A673 (cell line): ENCODE measurements around the gene TTYH1. TPM values are rescaled to one million over a fixed set of nuclear protein-coding genes. Genes with fewer than 3 reads are reported as not detected.

ENCODE experiments used
- BruUV-seq: library from RNA; stranded (reverse); fragments of 400-500 nt; replicated peaks from 2 replicates; lab custom pipeline; 2021; lab: Mats Ljungman, UMichigan
- CTCF ChIA-PET: fragments of 300-600 bp; sonication (Branson Sonifier 250); formaldehyde crosslinking; loops from one replicate; lab custom pipeline; 2022; ENCODE audit warnings: antibody characterized with exemption; lab: Charles Lee
- POLR2A ChIA-PET: fragments of 300-600 bp; sonication (Branson Sonifier 250); formaldehyde crosslinking; loops from one replicate; lab custom pipeline; 2022; ENCODE audit warnings: antibody characterized with exemption; ENCODE audit not compliant: low non-redundant PET; lab: Charles Lee
- DNase-seq: peaks from one replicate; pipeline ENCODE4 v3.0.0-alpha.2; 2015; ENCODE audit warnings: low spot score
- H3K27ac ChIP-seq: fragments of 200-600 bp; sonication (generic); 2 replicates; pipeline ENCODE4 v1.5.1; 2016; ENCODE audit warnings: mixed run types, low read depth, mild to moderate bottlenecking, mixed read lengths, antibody characterized with exemption, low read length; ENCODE audit not compliant: poor library complexity, severe bottlenecking
- H3K27me3 ChIP-seq: fragments of 200-600 bp; sonication (generic); replicated peaks from 2 replicates; pipeline ENCODE4 v1.6.1; 2017; ENCODE audit warnings: mixed run types, low read depth, mild to moderate bottlenecking, mixed read lengths, antibody characterized with exemption, low read length; ENCODE audit not compliant: insufficient read depth, poor library complexity
- H3K36me3 ChIP-seq: fragments of 200-600 bp; sonication (generic); 2 replicates; pipeline ENCODE4 v1.6.1; 2016; ENCODE audit warnings: mixed run types, mild to moderate bottlenecking, mixed read lengths, antibody characterized with exemption, low read length; ENCODE audit not compliant: insufficient read depth, poor library complexity, severe bottlenecking
- H3K4me1 ChIP-seq: fragments of 200-600 bp; sonication (generic); 2 replicates; pipeline ENCODE4 v1.6.1; 2017; ENCODE audit warnings: mixed run types, mild to moderate bottlenecking, mixed read lengths, antibody characterized with exemption, low read length; ENCODE audit not compliant: insufficient read depth, poor library complexity, severe bottlenecking
- H3K4me3 ChIP-seq: fragments of 200-600 bp; sonication (generic); 2 replicates; pipeline ENCODE4 v1.5.1; 2016; ENCODE audit warnings: low read depth, mixed run types, mild to moderate bottlenecking, mixed read lengths, low read length; ENCODE audit not compliant: poor library complexity, severe bottlenecking
- H3K9me3 ChIP-seq: fragments of 200-600 bp; sonication (generic); 2 replicates; pipeline ENCODE4 v1.6.1; 2016; ENCODE audit warnings: mixed run types, low read depth, mild to moderate bottlenecking, mixed read lengths, antibody characterized with exemption, low read length; ENCODE audit not compliant: poor library complexity, severe bottlenecking
- CTCF ChIP-seq: fragments of 300-800, 200-600 bp; sonication (generic); conservative IDR thresholded peaks from 2 replicates; pipeline ENCODE4 v1.5.1; 2017; ENCODE audit warnings: low read depth, mild to moderate bottlenecking, antibody characterized with exemption, low read length, moderate library complexity, mixed read lengths
- EZH2 ChIP-seq: fragments of 200-600 bp; sonication (generic); IDR thresholded peaks from 2 replicates; pipeline ENCODE4 v1.6.1; 2017; ENCODE audit warnings: borderline replicate concordance, low read depth, mild to moderate bottlenecking, mixed read lengths, antibody characterized with exemption, low read length; ENCODE audit not compliant: poor library complexity, severe bottlenecking
- intact Hi-C: fragments of 100-400 bp; cut with micrococcal nuclease; formaldehyde crosslinking; loops from one replicate; pipeline ENCODE4 v1.10.0; 2022; ENCODE audit not compliant: unreplicated experiment
- total RNA-seq: library from RNA; stranded (reverse); gene quantifications from 2 replicates; pipeline ENCODE4 v1.2.3, GENCODE V29; 2021

The TTYH1 gene
- total RNA-seq, 1 experiment from 2014 or later: 3.0 TPM

GRCh38 chr19:54427586-54427985 lies 12.3 kb downstream of the TTYH1 start:
- no peak overlapping the region for H3K27ac ChIP-seq
- H3K36me3 ChIP-seq: no peaks in the 10 kb centered on the region
- peaks cover 16% of the 10 kb centered on the region for H3K4me1 ChIP-seq
- H3K27me3 ChIP-seq: peaks cover 4% of the 10 kb centered on the region
- CTCF ChIA-PET: interaction anchor here (0.6 to 0.7 kb wide), 2 partner anchors 53 to 1067 kb away, joined by 4 to 5 read pairs; no protein-coding TSS in a partner anchor
- DNase-seq: no peak
- intact Hi-C loops: no loop called here
- TF ChIP-seq EZH2 (no peak), CTCF (no peak)
- no peaks in the 10 kb centered on the region for H3K9me3 ChIP-seq
- POLR2A ChIA-PET: no interaction called here
- no peak overlapping the region for H3K4me3 ChIP-seq
- BruUV-seq: no TSS peak

- no peak overlapping the region for H3K4me3 ChIP-seq
- no TSS peak for BruUV-seq
- intact Hi-C loops: no loop called here
- TF ChIP-seq CTCF (no peak), EZH2 (no peak)
- ChIA-PET POLR2A (interaction anchor here (0.6 kb wide), 1 partner anchor 12 kb away, joined by 11 read pairs; no protein-coding TSS in a partner anchor), CTCF (no interaction called here)
- H3K27ac ChIP-seq: no peak overlapping the region
- H3K36me3 ChIP-seq: no peaks in the 10 kb centered on the region
- DNase-seq: no peak
- H3K27me3 ChIP-seq: peaks cover 4% of the 10 kb centered on the region
- peaks cover 16% of the 10 kb centered on the region for H3K4me1 ChIP-seq
- no peaks in the 10 kb centered on the region for H3K9me3 ChIP-seq
Measured at GRCh38 chr19:54428323-54429175, 13.3 kb downstream of the TTYH1 start.

GRCh38 chr19:54429176-54429495 lies 13.9 kb downstream of the TTYH1 start:
- TF ChIP-seq EZH2 (no peak), CTCF (no peak)
- BruUV-seq: no TSS peak
- no peak overlapping the region for H3K4me3 ChIP-seq
- DNase-seq: no peak
- no peak overlapping the region for H3K27ac ChIP-seq
- H3K36me3 ChIP-seq: no peaks in the 10 kb centered on the region
- peaks cover 4% of the 10 kb centered on the region for H3K27me3 ChIP-seq
- H3K9me3 ChIP-seq: no peaks in the 10 kb centered on the region
- ChIA-PET POLR2A (no interaction called here), CTCF (no interaction called here)
- intact Hi-C loops: no loop called here
- peaks cover 16% of the 10 kb centered on the region for H3K4me1 ChIP-seq
